ENCODE measurements around the gene PTPRK.

The PTPRK gene

DNA sequence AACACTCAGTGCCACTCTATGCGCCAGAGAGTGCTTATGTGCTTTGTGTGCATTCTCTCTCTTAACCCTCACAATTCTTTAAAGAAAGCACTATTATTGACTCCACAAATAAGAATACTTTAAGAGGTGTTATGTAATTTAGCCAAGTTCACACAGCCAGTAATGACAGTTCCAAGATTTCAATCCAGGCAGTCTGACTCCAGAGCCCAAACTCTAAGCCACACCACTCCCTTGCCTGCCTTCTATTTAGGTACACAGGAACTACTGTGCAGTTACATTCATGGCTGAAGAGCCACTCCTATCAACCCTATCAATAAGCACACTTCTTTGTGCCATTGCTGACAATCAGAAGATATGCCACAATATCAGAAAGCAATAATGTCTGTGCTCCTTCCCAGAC lies 93.3 kb downstream of the PTPRK start:
- TF ChIP-seq, protein P1, sequence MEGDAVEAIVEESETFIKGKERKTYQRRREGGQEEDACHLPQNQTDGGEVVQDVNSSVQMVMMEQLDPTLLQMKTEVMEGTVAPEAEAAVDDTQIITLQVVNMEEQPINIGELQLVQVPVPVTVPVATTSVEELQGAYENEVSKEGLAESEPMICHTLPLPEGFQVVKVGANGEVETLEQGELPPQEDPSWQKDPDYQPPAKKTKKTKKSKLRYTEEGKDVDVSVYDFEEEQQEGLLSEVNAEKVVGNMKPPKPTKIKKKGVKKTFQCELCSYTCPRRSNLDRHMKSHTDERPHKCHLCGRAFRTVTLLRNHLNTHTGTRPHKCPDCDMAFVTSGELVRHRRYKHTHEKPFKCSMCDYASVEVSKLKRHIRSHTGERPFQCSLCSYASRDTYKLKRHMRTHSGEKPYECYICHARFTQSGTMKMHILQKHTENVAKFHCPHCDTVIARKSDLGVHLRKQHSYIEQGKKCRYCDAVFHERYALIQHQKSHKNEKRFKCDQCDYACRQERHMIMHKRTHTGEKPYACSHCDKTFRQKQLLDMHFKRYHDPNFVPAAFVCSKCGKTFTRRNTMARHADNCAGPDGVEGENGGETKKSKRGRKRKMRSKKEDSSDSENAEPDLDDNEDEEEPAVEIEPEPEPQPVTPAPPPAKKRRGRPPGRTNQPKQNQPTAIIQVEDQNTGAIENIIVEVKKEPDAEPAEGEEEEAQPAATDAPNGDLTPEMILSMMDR (IDR thresholded peaks at IDR 0.05; ENCODE audit: low read depth, low read length, missing control alignments), result no peak
- no peak for DNase-seq (ENCODE audit: low read depth)
- no peak overlapping the region for H3K4me3 ChIP-seq (ENCODE audit: low read depth, low read length)

DNA sequence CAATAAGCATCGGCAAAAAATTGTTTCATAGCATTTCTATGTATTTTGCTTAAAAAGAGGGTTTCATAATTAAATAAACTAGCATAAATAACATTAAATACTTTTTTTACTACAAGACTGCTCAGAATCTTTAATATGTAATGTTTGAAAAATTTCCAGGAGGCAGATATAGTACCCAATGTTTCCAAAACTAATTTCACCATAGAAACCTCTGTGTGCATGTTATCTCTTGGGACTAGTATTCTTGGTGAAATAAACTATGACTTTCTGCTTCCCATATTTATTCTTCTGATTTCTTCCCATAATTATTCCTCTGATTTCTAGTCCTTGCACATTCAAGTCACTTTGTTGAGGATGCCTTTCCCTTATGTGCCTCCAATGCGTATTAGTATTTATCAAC lies 94.5 kb downstream of the PTPRK start:
- no peak for DNase-seq (ENCODE audit: low read depth)
- TF ChIP-seq, protein P1 (IDR thresholded peaks at IDR 0.05; ENCODE audit: low read depth, low read length, missing control alignments), result no peak
- no peak overlapping the region for H3K4me3 ChIP-seq (ENCODE audit: low read depth, low read length)

DNA sequence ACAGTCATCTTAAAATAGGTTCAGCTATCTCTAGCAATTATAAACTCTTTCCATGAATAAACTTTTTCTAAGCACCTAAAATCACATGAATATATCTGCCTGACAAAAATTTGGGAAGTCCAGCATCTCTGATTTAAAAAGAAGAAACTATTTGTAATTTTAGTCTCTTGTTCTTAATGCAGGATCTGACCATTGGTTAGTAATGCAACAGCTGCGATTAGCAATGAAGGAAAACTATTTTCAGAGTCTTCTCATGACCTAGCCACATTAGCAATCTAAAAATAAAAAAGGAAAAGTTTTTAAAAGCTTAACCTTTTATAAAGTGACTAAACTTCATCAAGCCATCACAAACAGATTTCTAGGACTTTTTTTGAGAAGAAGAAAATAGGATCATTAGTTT lies 97.5 kb downstream of the PTPRK start:
- TF ChIP-seq, protein P1 (IDR thresholded peaks at IDR 0.05; ENCODE audit: low read depth, low read length, missing control alignments), result no peak
- no peak for DNase-seq (ENCODE audit: low read depth)
- no peak overlapping the region for H3K4me3 ChIP-seq (ENCODE audit: low read depth, low read length)

DNA sequence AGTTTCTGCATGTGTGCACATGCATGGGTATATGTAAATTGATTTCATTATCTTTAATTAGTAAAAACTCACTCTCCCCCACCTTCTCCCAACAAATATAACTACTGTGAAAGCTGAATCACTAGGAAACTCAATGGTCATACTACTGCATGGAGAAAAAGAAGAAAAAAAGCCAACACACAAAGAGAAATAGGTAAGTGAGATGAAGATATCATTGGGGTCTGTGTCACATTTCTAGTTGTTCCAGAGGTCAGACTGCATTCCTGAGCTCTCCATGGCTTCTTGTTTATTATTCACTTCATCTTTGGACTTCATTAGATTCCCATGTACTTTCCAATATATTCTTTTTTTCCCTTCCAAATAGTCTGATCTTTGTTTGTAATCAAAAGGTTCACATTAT lies 98.2 kb downstream of the PTPRK start:
- no peak for DNase-seq (ENCODE audit: low read depth)
- H3K4me3 ChIP-seq (ENCODE audit: low read depth, low read length), result no peak overlapping the region
- TF ChIP-seq, protein P1 (IDR thresholded peaks at IDR 0.05; ENCODE audit: low read depth, low read length, missing control alignments), result no peak

DNA sequence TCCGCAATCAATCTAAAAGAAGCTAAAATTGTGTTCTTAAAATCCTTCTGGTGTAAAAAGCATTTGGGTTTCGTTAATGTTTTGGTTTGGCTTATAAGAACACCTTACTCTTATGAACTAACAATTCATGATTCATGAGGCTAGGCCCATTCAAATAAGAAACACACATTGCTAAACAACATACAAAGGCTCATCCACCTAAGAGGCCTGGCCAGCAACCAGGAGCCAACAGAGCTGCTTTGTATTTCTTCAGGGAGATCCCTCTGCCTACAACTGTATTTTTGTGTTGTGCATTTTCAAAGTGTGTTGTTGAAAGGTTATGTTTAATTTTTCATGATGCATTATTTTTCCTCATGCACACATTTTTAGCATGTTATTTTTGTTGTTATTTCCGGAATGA lies 98.6 kb downstream of the PTPRK start:
- no peak for DNase-seq (ENCODE audit: low read depth)
- TF ChIP-seq, protein P1 (IDR thresholded peaks at IDR 0.05; ENCODE audit: low read depth, low read length, missing control alignments), result no peak
- H3K4me3 ChIP-seq (ENCODE audit: low read depth, low read length), result no peak overlapping the region

DNA sequence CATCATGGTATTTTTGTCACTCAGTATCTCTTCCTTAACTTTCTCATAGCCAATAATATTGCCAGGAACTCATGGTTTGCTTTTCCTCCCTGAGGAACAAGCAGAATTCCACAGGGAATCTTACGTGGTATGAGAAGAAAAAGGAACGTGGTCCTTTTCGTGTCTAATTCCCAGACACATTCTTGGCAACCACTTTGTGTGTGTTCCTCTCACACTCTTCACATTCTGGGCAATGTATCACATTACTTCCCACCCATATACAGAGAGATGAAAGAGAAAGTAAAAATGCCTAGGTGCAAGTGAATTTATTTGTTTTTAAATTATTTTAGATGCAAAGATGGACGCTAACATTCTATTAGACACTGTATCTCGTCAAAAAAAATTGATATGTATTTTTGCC lies 102.7 kb downstream of the PTPRK start:
- no peak overlapping the region for H3K4me3 ChIP-seq (ENCODE audit: low read depth, low read length)
- no peak for DNase-seq (ENCODE audit: low read depth)
- TF ChIP-seq, protein P1 (IDR thresholded peaks at IDR 0.05; ENCODE audit: low read depth, low read length, missing control alignments), result no peak

DNA sequence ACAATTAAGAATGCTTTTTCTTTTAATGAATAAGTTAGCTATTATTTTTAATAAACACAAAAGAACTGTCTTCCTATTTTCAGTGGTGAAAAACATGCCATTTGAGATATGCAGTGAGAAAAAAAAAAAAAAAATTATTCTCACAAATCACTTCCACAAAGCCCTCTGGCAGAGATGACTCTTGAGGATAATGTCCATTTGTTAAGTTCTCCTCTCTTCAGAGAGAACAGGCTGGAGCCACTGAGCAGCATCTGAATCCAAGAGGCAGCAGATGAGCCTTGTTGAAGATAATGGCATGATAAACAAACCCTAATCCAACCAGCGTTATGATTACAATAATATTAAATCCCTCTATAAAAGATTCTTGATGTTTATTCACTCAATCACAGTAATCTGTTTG lies 105.0 kb downstream of the PTPRK start:
- TF ChIP-seq, protein P1 (IDR thresholded peaks at IDR 0.05; ENCODE audit: low read depth, low read length, missing control alignments), result no peak
- DNase-seq (ENCODE audit: low read depth), result no peak
- H3K4me3 ChIP-seq (ENCODE audit: low read depth, low read length), result no peak overlapping the region
